Smooth muscle cell (in vitro differentiated cells): ENCODE results near the gene LRRFIP2. TPM values are rescaled to one million over a fixed set of nuclear protein-coding genes. Genes with fewer than 3 reads are reported as not detected.

Experiments used
- DNase-seq: peaks from one replicate; lab custom pipeline; 2025; ENCODE audit not compliant: unreplicated experiment; lab: John Stamatoyannopoulos, UW
- H2AFZ ChIP-seq: fragments of 200-600 bp; sonication (generic); 2 replicates; pipeline ENCODE4 v1.6.0; 2016; ENCODE audit warnings: antibody characterized with exemption, low read depth, mild to moderate bottlenecking
- H3F3A ChIP-seq: fragments of 200-600 bp; sonication (generic); 2 replicates; pipeline ENCODE4 v1.6.0; 2017; ENCODE audit warnings: antibody characterized with exemption, low read depth
- H3K27ac ChIP-seq: fragments of 200-600 bp; sonication (generic); 2 replicates; pipeline ENCODE4 v1.5.1; 2016; ENCODE audit warnings: low read depth, mild to moderate bottlenecking
- H3K27me3 ChIP-seq: fragments of 200-600 bp; sonication (generic); 2 replicates; pipeline ENCODE4 v1.6.1; 2016; ENCODE audit warnings: low read depth, mild to moderate bottlenecking
- H3K36me3 ChIP-seq: fragments of 200-600 bp; sonication (generic); 2 replicates; pipeline ENCODE4 v1.5.1; 2016; ENCODE audit warnings: low read depth
- H3K4me1 ChIP-seq: fragments of 200-600 bp; sonication (generic); 2 replicates; pipeline ENCODE4 v1.5.1; 2016; ENCODE audit warnings: low read depth
- H3K4me2 ChIP-seq: fragments of 200-600 bp; sonication (generic); 2 replicates; pipeline ENCODE4 v1.6.0; 2016; ENCODE audit warnings: mild to moderate bottlenecking
- H3K4me3 ChIP-seq: fragments of 200-600 bp; sonication (generic); 2 replicates; pipeline ENCODE4 v1.5.1; 2016; ENCODE audit warnings: mild to moderate bottlenecking
- H3K79me2 ChIP-seq: fragments of 200-600 bp; sonication (generic); 2 replicates; pipeline ENCODE4 v1.6.0; 2016; ENCODE audit warnings: low read depth, mild to moderate bottlenecking
- H3K9ac ChIP-seq: fragments of 200-600 bp; sonication (generic); 2 replicates; pipeline ENCODE4 v1.6.0; 2016; ENCODE audit warnings: low read depth
- H3K9me3 ChIP-seq: fragments of 200-600 bp; sonication (generic); replicated peaks from 2 replicates; pipeline ENCODE4 v1.5.1; 2016; ENCODE audit warnings: low read depth
- H4K20me1 ChIP-seq: fragments of 200-600 bp; sonication (generic); 2 replicates; pipeline ENCODE4 v1.6.0; 2016; ENCODE audit warnings: low read depth
- CTCF ChIP-seq: fragments of 200-600 bp; sonication (generic); IDR thresholded peaks from 2 replicates; pipeline ENCODE4 v1.5.1; 2017; ENCODE audit warnings: borderline replicate concordance, mild to moderate bottlenecking, antibody characterized with exemption; ENCODE audit not compliant: insufficient read depth, poor library complexity, severe bottlenecking
- WGBS: methylation state at CpG from one replicate; pipeline ENCODE4 v1.1.7; 2016; ENCODE audit warnings: low lambda C conversion rate; 5-methylcytosine and 5-hydroxymethylcytosine counted together
- polyA plus RNA-seq: library from polyadenylated mRNA; unstranded; fragments of >200 nt; fragmentation: Nextera tagmentation; extraction: Ambion mirVana; gene quantifications from 2 replicates; pipeline ENCODE4 v1.2.1, GENCODE V29; 2016
- total RNA-seq: library from RNA; depleted of rRNA; stranded (reverse); fragments of >200 nt; gene quantifications from 2 replicates; pipeline ENCODE4 v1.2.3, GENCODE V29; 2014

Gene LRRFIP2
- total and polyA plus RNA-seq, 2 experiments from 2014 or later, result 25.6 to 34.6 TPM

- Histone ChIP-seq H3K4me2 (no peak overlapping the region), H3K27ac (no peak overlapping the region), H3K27me3 (peaks cover 7% of the 10 kb centered on the region), H3K4me1 (no peaks in the 10 kb centered on the region), H3K36me3 (no peaks in the 10 kb centered on the region), H4K20me1 (no peaks in the 10 kb centered on the region), H3K4me3 (no peak overlapping the region), H3F3A (no peaks in the 10 kb centered on the region), H3K79me2 (no peaks in the 10 kb centered on the region), H2AFZ (no peak overlapping the region), H3K9ac (no peak overlapping the region), H3K9me3 (no peaks in the 10 kb centered on the region)
- 44% methylated on average over 1 of the region's 1 CpG for WGBS
- no peak for DNase-seq
- TF ChIP-seq CTCF, result no peak
Measured at GRCh38 chr3:37221407-37221806, 47.0 kb upstream of the LRRFIP2 start.

- WGBS, result 59% methylated on average over 1 of the region's 1 CpG
- H4K20me1 ChIP-seq, result no peaks in the 10 kb centered on the region
- no peaks in the 10 kb centered on the region for H3K4me1 ChIP-seq
- no peak overlapping the region for H3K9ac ChIP-seq
- H3K27ac ChIP-seq, result no peak overlapping the region
- H3F3A ChIP-seq, result no peaks in the 10 kb centered on the region
- H3K79me2 ChIP-seq, result no peaks in the 10 kb centered on the region
- no peaks in the 10 kb centered on the region for H3K27me3 ChIP-seq
- DNase-seq, result no peak
- H3K4me3 ChIP-seq, result no peak overlapping the region
- H2AFZ ChIP-seq, result no peak overlapping the region
- H3K4me2 ChIP-seq, result no peak overlapping the region
- H3K9me3 ChIP-seq, result no peaks in the 10 kb centered on the region
- TF ChIP-seq CTCF, result no peak
- H3K36me3 ChIP-seq, result no peaks in the 10 kb centered on the region
Measured at GRCh38 chr3:37219266-37219665, 44.9 kb upstream of the LRRFIP2 start.

- Histone ChIP-seq H3K27ac (no peak overlapping the region), H3K9me3 (no peaks in the 10 kb centered on the region), H4K20me1 (no peaks in the 10 kb centered on the region), H2AFZ (no peak overlapping the region), H3K9ac (no peak overlapping the region), H3K36me3 (no peaks in the 10 kb centered on the region), H3K79me2 (no peaks in the 10 kb centered on the region), H3K4me1 (no peaks in the 10 kb centered on the region), H3K27me3 (no peaks in the 10 kb centered on the region), H3K4me3 (no peak overlapping the region), H3K4me2 (no peak overlapping the region), H3F3A (no peaks in the 10 kb centered on the region)
- no peak for DNase-seq
- no peak for TF ChIP-seq CTCF
- 94% methylated on average over 1 of the region's 1 CpG for WGBS
Measured at GRCh38 chr3:37218206-37218605, 43.8 kb upstream of the LRRFIP2 start.

- no peak for DNase-seq
- Histone ChIP-seq H3K9ac (no peak overlapping the region), H3K36me3 (no peaks in the 10 kb centered on the region), H3F3A (no peaks in the 10 kb centered on the region), H3K9me3 (no peaks in the 10 kb centered on the region), H4K20me1 (no peaks in the 10 kb centered on the region), H2AFZ (no peak overlapping the region), H3K4me3 (no peak overlapping the region), H3K27me3 (no peaks in the 10 kb centered on the region), H3K79me2 (no peaks in the 10 kb centered on the region), H3K27ac (no peak overlapping the region), H3K4me2 (no peak overlapping the region), H3K4me1 (no peaks in the 10 kb centered on the region)
- 94% methylated on average over 10 of the region's 10 CpGs for WGBS
- TF ChIP-seq CTCF, result no peak
Measured at GRCh38 chr3:37217098-37217849, 42.9 kb upstream of the LRRFIP2 start.
